HK-2 (cell line): ENCODE results near the gene GMEB1.
"Not testable (repeated sequence)": the region's sequence is repeated elsewhere in the genome, so short reads cannot be mapped to it uniquely, and the experiment has no call there.

Source experiments
- DNase-seq: peaks from one replicate; pipeline ENCODE4 v3.0.0-alpha.2; 2018; ENCODE audit not compliant: unreplicated experiment

The GMEB1 gene

DNA sequence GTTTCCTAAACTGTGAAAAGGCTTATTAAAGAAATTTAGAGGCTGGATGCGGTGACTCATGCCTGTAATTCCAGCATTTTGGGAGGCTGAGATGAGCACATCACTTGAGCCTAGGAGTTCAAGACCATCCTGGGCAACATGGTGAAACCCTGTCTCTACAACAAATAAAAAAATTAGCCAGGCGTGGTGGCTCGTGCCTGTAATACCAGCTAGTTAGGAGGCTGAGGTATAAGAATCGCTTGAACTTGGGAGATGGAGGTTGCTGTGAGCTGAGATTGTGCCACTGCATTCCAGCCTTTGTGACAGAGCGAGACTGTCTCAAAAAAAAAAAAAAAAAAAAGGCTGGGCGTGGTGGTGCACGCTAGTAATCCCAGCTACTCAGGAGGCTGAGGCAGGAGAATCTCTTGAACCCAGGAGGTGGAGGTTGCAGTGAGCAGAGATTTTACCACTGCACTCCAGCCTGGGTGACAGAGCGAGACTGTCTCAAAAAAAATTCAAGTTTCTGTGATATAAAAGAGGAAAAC lies 82.2 kb downstream of the GMEB1 start:
- not testable (repeated sequence) for DNase-seq

DNA sequence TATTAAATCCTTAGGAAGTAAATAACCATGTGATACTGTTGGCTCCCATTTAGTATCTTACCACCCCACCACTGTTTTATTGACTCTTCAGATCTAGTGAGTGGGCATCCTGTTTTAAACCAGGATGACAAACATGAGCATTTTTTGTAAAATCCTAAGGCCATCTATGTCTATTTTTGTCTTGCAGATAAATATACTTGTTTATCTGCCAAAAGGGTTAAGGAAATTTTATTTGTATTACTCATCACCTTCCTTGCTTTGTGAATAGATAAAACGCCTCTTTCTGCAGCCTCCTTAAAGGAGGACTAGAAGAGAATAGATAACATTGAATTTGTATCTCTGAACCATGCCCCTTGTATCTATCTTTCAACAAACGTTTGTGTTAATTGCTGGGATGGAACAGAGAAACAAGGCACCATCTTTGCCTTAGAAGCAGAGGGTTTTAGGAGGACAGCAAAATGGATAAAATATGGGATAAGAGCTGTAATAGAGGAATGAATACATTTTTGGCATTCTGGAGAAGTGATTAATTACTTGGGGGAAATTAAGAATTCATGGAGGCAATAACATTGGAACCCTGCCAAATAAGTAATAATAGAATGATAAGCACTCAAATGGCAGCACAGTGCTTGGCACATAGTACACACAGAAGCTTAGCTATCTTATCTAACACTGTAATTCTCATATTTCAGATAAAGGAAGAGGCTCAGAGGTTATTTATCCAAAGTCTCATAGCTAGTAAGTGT lies 82.9 kb downstream of the GMEB1 start:
- DNase-seq: no peak

DNA sequence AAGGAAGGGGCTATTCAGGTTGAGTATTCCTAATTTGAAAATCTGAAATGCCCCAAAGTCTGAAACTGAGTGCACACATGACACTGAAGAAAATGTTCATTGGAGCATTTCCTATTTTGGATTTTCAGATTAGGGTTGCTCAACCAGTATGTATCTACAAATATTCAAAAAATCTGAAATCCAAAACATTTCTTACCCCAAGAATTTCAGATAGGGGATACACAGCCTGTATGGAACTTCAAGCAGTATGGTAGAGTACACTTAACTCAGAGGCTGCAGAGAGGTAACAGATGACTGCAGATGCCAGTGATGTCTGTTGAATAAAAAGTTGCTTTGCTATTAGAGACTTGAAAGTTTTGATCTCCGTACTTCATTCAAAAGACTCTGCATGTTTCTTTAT lies 87.1 kb downstream of the GMEB1 start:
- DNase-seq: no peak

DNA sequence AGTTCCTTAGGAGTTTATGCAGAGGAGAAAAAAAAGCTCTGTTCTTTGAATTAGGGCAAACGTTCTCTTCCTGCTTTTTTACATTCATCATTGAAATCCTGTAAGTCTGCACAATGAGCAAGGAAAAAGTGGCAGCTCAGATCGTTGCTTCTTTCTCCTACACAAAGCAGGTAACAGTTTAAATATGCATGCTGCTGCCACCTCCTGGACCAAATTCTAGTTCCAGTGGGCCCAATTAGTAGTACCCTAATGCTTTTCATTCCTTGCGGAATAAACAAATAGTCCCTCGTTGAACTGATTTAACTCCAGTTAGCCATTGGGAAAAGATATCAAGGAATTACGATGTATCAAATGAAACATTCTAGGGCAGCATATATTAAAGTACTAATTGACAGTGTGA lies 88.3 kb downstream of the GMEB1 start:
- no peak for DNase-seq

DNA sequence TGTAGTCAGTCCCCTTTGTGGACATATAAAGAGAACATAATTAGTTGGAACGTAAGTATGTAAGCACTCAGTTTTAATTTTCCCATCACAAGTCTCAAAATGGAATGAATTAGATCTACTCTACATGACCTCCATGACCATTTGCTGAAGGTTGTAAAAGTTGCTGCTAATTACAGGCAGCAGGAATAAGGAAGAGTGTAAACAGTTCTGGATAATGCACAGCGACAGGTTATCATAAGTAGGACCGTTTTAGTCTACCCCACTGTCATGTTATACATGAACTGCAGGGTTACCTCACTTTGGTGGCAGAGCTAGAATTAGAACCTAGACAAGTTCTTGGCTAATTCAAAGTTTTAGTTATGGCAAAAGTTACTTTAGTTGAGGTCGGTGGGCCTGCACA lies 89.8 kb downstream of the GMEB1 start:
- no peak for DNase-seq

DNA sequence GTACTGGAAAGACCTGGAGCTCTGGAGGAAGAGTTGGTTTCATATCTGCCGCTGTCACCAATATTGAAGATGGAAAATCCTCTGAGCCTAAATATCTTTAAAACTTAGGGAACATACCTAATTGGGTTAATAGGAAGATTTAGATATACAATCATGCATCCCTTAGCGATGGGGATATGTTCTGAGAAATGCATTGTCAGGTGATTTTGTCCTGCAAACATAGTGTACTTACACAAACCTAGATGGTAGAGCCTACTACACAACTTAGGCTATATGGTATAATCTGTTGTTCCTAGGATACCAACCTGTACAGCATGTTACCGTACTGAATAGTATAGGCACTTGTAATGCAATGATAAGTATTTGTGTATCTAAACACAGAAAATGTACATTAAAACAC lies 90.7 kb downstream of the GMEB1 start:
- no peak for DNase-seq

DNA sequence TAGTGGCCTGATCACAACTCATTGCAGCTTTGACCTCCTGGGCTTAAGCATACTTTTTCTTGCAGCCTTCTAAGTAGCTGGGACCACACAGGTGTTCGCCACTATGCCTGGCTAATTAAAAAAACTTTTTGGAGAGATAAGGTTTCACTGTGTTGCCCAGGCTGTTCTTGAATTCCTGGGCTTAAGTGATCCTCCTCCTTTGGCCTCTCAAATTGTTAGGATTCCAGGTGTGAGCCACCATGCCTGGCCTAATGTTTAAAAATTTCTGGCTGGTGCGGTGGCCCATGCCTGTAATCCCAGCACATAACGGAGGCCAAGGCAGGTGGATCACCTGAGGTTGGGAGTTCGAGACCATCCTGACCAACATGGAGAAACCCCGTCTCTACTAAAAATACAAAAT lies 92.6 kb downstream of the GMEB1 start:
- DNase-seq: no peak

DNA sequence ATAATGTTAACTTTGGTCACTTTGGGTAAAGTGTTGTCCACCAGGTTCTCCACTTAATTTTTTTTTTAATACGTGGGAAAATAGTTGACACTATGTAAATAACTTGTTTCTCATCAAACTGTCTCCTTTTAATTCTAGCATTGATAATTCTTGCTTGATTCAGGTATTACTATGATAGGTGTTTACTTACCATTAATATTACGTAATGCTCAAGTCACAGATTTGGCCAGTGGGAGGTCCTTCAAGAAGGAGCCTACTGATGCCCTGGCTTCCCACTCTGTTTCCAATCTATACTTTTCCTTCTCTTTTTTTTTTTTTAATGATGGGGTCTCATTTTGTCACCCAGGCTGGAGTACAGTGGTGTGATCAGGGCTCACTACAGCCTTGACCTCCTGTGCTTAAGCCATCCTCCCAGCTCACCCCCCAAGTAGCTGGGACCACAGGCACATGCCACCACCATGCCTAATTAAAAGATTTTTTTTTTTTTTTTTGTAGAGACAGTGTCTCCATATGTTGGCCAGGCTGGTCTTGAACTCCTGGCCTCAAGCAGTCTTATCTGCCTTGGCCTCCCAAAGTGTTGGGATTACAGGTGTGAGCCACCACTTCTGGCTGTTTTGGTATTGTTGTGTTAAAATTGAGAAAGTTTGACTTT lies 98.1 kb downstream of the GMEB1 start:
- no peak for DNase-seq
